WERI-Rb-1 (cell line): Measurements from ENCODE around the gene KLF12.

Source experiments
- DNase-seq: peaks from one replicate; pipeline ENCODE4 v3.0.0-alpha.2; 2020
- H3K27ac ChIP-seq: fragments of 250-450 bp; sonication (Bioruptor Pico); 2 replicates; pipeline ENCODE4 v1.5.1; 2020; ENCODE audit warnings: mild to moderate bottlenecking, moderate library complexity
- H3K27me3 ChIP-seq: fragments of 250-450 bp; sonication (Bioruptor Pico); 2 replicates; pipeline ENCODE4 v1.5.1; 2021; ENCODE audit warnings: mild to moderate bottlenecking, low read depth, moderate library complexity; ENCODE audit not compliant: insufficient read depth, severe bottlenecking
- H3K36me3 ChIP-seq: fragments of 250-450 bp; sonication (Bioruptor Pico); 2 replicates; pipeline ENCODE4 v1.5.1; 2020; ENCODE audit warnings: mild to moderate bottlenecking, moderate library complexity
- H3K4me3 ChIP-seq: 2 replicates; pipeline ENCODE4 v1.5.1; 2011; ENCODE audit warnings: low read depth, mild to moderate bottlenecking, control low read depth, low read length
- H3K9me3 ChIP-seq: fragments of 250-450 bp; sonication (Bioruptor Pico); 2 replicates; pipeline ENCODE4 v1.5.1; 2021; ENCODE audit warnings: mild to moderate bottlenecking, moderate library complexity; ENCODE audit not compliant: severe bottlenecking
- TF ChIP-seq, protein P1 (sequence below): IDR thresholded peaks from 2 replicates; pipeline ENCODE4 v1.5.1; 2011; ENCODE audit warnings: low read depth, mild to moderate bottlenecking, control low read depth, inconsistent platforms, low read length

The KLF12 gene

GRCh38 chr13:74158028-74158427 is 23.8 kb upstream of the KLF12 start:
- H3K4me3 ChIP-seq = no peak overlapping the region
- no peaks in the 10 kb centered on the region for H3K9me3 ChIP-seq
- no peaks in the 10 kb centered on the region for H3K36me3 ChIP-seq
- TF ChIP-seq, protein P1, sequence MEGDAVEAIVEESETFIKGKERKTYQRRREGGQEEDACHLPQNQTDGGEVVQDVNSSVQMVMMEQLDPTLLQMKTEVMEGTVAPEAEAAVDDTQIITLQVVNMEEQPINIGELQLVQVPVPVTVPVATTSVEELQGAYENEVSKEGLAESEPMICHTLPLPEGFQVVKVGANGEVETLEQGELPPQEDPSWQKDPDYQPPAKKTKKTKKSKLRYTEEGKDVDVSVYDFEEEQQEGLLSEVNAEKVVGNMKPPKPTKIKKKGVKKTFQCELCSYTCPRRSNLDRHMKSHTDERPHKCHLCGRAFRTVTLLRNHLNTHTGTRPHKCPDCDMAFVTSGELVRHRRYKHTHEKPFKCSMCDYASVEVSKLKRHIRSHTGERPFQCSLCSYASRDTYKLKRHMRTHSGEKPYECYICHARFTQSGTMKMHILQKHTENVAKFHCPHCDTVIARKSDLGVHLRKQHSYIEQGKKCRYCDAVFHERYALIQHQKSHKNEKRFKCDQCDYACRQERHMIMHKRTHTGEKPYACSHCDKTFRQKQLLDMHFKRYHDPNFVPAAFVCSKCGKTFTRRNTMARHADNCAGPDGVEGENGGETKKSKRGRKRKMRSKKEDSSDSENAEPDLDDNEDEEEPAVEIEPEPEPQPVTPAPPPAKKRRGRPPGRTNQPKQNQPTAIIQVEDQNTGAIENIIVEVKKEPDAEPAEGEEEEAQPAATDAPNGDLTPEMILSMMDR = no peak
- DNase-seq = no peak
- H3K27ac ChIP-seq = no peak overlapping the region
- no peaks in the 10 kb centered on the region for H3K27me3 ChIP-seq

GRCh38 chr13:74154981-74155380 is 20.8 kb upstream of the KLF12 start:
- H3K27ac ChIP-seq = no peak overlapping the region
- no peaks in the 10 kb centered on the region for H3K27me3 ChIP-seq
- H3K4me3 ChIP-seq = no peak overlapping the region
- TF ChIP-seq, protein P1 = no peak
- no peaks in the 10 kb centered on the region for H3K36me3 ChIP-seq
- no peaks in the 10 kb centered on the region for H3K9me3 ChIP-seq
- DNase-seq = no peak

DNA sequence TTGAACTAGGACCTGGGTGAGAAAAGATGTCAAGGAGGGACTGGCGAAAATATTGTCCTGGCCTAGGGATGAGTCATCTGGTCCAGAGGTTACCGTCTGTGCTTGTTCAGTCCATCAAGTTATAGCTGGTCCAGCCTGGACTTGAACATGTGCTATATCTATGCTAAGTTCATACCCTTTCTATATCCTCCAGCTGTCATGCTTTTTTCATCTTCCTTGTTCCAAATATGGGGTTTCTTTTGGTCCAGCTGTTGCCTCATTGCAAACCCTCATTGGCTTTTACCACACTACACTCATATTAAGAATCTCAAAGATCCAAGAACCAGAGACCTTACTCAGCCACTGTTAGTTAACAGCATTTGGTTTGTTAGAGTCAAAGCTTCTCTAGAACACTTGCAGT is 19.1 kb upstream of the KLF12 start:
- no peak overlapping the region for H3K4me3 ChIP-seq
- H3K36me3 ChIP-seq = no peaks in the 10 kb centered on the region

DNA sequence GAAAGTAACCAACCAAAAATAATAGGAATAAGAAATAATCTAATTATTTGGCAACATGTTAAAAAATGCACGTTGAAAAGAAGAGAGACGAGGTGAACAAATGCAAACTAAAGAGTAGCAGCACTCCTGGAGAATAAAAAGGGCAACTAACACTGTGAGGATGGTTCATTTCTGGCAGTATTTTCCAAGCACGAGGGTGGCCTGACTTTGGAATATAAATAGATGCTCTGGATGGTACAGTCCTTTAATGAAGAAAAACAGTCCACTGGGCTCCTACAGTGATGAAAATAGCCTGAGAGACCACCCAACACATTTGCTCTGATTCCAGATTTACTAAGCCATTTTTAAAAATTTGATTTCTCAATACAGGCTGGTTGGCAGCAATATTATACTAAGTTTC is 17.7 kb upstream of the KLF12 start:
- Histone ChIP-seq H3K4me3 (no peak overlapping the region), H3K9me3 (no peaks in the 10 kb centered on the region), H3K27me3 (no peaks in the 10 kb centered on the region), H3K27ac (no peak overlapping the region), H3K36me3 (no peaks in the 10 kb centered on the region)
- TF ChIP-seq, protein P1 = no peak
- no peak for DNase-seq

More for the DNA sequence above, 19.1 kb upstream of the KLF12 start:
- Histone ChIP-seq H3K27me3 (no peaks in the 10 kb centered on the region), H3K27ac (no peak overlapping the region), H3K9me3 (no peaks in the 10 kb centered on the region)
- TF ChIP-seq, protein P1 = no peak
- DNase-seq = no peak

DNA sequence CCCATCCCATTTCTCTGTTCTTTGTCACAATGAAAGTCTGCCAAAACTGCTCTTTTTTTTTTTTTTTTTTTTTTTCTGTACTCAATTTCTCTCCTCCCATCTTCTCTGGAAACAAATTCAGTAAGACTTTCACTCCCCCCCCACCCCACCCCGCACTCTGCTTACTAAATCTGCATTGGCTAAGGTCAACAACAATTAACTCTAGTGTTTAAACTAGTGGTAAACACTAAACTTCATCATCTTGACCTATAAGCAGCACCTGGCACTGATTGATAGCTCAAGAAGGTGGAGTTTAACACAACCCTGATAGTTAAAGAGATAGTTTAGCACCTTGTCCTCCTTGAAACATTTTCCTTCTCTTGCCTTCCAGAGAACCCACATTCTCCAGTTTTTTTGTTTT is 14.1 kb upstream of the KLF12 start:
- H3K9me3 ChIP-seq = no peaks in the 10 kb centered on the region
- no peak for DNase-seq
- TF ChIP-seq, protein P1 = no peak
- H3K27me3 ChIP-seq = no peaks in the 10 kb centered on the region
- H3K4me3 ChIP-seq = no peak overlapping the region
- H3K36me3 ChIP-seq = no peaks in the 10 kb centered on the region
- H3K27ac ChIP-seq = no peak overlapping the region

GRCh38 chr13:74145249-74145975 is 11.2 kb upstream of the KLF12 start:
- H3K9me3 ChIP-seq = no peaks in the 10 kb centered on the region
- no peaks in the 10 kb centered on the region for H3K36me3 ChIP-seq
- TF ChIP-seq, protein P1 = no peak
- no peak overlapping the region for H3K4me3 ChIP-seq
- no peak for DNase-seq
- H3K27me3 ChIP-seq = no peaks in the 10 kb centered on the region
- H3K27ac ChIP-seq = no peak overlapping the region
